GM18505 (cell line): ENCODE measurements around the gene THEM5.

Source experiments
- ATAC-seq: cut with Tn5 transposase; IDR thresholded peaks from one replicate; pipeline ENCODE4 v1.9.1; 2021; ENCODE audit not compliant: unreplicated experiment
- POLR2A ChIP-seq: IDR thresholded peaks from 4 replicates; pipeline ENCODE4 v1.6.1; 2011; ENCODE audit warnings: borderline replicate concordance; ENCODE audit not compliant: insufficient read depth, insufficient read length; ENCODE audit errors: extremely low read depth

THEM5 gene

DNA sequence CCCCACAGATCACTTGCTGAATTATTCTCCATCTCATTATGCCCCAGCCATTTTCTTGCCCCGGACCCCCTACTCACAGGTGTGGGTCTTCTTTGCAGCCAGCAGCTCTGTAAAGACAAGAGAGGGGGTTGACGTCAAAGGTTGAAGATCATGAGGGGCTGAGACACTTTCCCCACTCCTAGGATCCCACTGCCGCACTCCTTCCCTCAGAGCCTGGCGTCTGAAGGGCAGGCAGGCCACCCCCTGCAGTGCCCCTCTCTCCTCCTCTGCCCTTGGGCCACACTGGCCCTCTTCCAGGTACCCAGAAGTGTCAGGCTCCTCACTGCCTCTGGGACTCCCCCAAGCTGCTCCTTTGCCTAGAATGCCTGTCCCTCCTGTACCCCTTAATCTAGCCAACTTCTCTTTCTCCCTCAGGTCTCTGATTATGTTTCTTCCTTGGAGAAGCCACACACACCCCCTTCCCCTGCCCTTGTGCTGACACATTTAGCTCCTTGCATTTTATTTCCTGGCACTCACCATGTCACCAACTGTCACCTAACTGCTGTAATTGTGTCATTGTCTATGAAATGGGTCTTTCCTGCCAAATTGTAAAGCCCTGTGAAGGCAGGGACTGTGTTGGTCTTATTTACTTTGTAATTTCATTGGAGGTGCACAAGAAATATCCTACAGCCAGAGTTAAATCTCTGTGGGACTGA is 24.0 kb downstream of the THEM5 start:
- ATAC-seq = no peak
- TF ChIP-seq POLR2A = no peak

DNA sequence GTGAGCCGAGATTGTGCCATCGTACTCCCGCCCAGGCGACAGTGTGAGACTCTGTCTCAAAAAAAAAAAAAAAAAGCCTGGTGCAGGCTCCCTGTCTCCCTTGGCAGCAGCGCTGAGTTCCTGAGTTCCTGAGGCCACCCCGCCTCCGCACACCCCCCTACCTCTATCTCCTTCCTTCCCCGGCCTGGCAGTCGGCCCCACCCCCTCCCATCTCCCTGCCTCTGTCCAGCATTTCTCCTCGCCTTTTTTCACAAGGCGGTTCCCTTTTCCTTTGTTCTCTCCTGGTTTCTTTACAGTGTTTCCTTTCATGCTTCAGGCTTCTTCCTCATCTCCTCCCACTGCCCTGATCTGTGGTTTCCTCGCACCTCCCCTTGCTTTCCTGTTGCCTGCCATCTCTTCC is 24.6 kb downstream of the THEM5 start:
- no peak for TF ChIP-seq POLR2A
- ATAC-seq = no peak

- ATAC-seq = no peak
Measured at GRCh38 chr1:151827853-151828252, 25.7 kb downstream of the THEM5 start.

GRCh38 chr1:151825751-151826660 is 27.5 kb downstream of the THEM5 start:
- ATAC-seq = no peak
- TF ChIP-seq POLR2A = no peak

More at GRCh38 chr1:151827853-151828252, 25.7 kb downstream of the THEM5 start:
- no peak for TF ChIP-seq POLR2A

DNA sequence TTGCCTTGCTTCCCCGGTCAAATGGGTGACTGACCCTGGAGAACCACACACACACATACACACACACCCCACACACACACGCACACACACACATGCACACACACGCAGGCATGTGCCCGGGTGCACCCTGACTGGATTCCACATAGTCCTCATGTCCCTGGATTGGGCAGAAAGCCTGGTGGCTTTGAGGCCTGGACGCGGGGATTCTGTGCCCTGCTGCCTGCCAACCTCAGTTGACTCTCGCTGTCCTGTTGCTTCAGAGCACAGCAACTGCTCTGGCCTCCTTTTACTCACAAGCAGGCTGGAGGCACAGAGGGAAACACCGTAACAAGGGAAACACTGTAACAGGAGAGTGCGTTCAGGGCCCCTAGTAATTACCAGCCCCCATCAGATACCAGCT is 28.3 kb downstream of the THEM5 start:
- TF ChIP-seq POLR2A = no peak
- ATAC-seq = no peak

DNA sequence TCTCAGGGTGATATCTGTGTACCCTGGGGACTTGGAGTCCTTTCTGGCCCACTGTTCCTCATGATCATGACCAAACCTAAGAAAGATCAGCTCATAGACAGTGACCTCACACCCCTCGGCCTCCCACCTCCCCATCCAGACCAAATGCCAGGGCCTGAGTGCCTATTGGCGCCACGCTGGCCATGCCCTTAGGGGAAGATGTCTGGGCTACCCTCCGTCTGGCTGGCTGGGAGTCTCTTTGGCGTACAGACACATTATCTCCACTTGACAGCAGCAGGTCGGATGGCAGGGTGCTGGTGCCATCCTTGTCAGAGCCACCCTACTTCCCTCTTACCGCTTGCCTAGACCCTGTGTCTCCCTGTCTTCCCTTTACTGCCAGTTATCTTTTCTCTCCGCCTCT is 30.3 kb downstream of the THEM5 start:
- no peak for TF ChIP-seq POLR2A
- no peak for ATAC-seq

GRCh38 chr1:151822404-151822803 is 31.1 kb downstream of the THEM5 start:
- no peak for TF ChIP-seq POLR2A
- ATAC-seq = no peak

GRCh38 chr1:151820940-151821339 is 32.6 kb downstream of the THEM5 start:
- ATAC-seq = no peak
- TF ChIP-seq POLR2A = no peak

- no peak for TF ChIP-seq POLR2A
- ATAC-seq = no peak
Measured at GRCh38 chr1:151819976-151820623, 33.4 kb downstream of the THEM5 start.

GRCh38 chr1:151819227-151819835 is 34.2 kb downstream of the THEM5 start:
- ATAC-seq = no peak
- TF ChIP-seq POLR2A = no peak

DNA sequence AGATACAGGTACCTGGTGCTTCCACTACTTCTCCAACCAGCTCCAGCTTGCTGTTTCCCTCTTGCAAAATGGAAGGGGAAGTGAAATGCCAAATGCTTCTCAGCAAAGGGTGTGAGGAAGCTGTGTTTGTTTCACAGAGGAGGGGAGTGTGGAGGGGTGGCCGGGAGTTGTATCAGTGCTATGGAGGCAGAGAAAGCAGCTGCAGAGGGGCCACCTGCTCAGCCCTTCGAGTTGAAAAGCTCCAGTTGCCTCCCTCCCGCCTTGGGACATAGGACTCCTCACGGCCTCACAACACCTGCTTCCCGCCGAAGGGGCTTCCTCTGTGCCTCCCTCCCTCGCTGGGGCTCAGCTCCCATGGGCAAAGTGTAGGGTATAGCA is 36.2 kb downstream of the THEM5 start:
- ATAC-seq = no peak
- no peak for TF ChIP-seq POLR2A

DNA sequence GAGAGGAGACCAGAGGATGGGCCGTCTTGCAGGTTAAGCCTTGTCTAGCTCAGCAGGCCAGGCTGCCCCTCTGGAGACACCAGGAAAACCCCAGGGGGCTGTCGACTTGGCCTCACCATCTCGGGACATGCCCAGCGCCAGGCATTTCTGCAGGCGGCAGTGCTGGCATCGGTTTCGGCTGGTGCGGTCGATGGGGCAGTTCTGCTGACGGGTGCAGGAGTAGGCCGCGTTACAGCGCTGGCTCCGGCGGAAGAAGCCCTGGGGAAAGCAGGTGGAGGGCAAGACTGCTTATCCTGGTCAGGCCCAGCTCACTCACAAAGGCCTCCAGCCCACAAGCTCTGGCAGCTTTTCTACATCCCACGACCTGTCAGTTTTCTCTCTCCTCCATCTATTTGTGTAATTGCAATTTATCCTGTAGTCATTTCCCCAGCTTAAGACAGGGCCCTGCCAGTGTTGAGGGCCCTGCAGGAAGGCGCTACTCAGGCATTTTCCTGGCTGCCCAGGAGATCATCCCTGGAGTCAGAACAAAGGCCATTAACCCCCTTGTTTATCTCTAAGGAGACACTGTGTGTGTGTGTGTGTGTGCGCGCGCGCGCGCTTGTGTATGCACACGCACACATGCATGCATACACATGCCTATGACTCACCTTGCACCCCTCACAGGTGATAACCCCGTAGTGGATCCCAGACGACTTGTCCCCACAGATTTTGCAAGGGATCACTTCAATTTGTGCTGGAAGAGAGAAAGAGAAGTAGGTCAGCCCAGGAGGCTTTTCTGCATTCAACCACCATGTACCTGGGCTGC is 36.8 kb downstream of the THEM5 start:
- no peak for TF ChIP-seq POLR2A
- no peak for ATAC-seq
